ENCODE results near the gene ECHS1.

The ECHS1 gene

GRCh38 chr10:133349577-133350011, 23.6 kb downstream of the ECHS1 start:
- H3K4me3 ChIP-seq (ENCODE audit: control insufficient read depth, low read depth, low read length) = no peak overlapping the region
- no peak for DNase-seq (ENCODE audit: low read depth)
- no peak for TF ChIP-seq CTCF (IDR thresholded peaks at IDR 0.05; ENCODE audit: control insufficient read depth, insufficient read depth, low read depth, low read length, missing control alignments)

- no peak overlapping the region for H3K4me3 ChIP-seq (ENCODE audit: control insufficient read depth, low read depth, low read length)
- no peak for DNase-seq (ENCODE audit: low read depth)
- TF ChIP-seq CTCF (IDR thresholded peaks at IDR 0.05; ENCODE audit: control insufficient read depth, insufficient read depth, low read depth, low read length, missing control alignments) = no peak
These were observed 24.0 kb downstream of the ECHS1 start for GRCh38 chr10:133349160-133349568.

GRCh38 chr10:133347710-133348517, 25.2 kb downstream of the ECHS1 start:
- no peak overlapping the region for H3K4me3 ChIP-seq (ENCODE audit: control insufficient read depth, low read depth, low read length)
- no peak for TF ChIP-seq CTCF (IDR thresholded peaks at IDR 0.05; ENCODE audit: control insufficient read depth, insufficient read depth, low read depth, low read length, missing control alignments)
- DNase-seq (ENCODE audit: low read depth) = no peak

- H3K4me3 ChIP-seq (ENCODE audit: control insufficient read depth, low read depth, low read length) = no peak overlapping the region
- no peak for DNase-seq (ENCODE audit: low read depth)
- no peak for TF ChIP-seq CTCF (IDR thresholded peaks at IDR 0.05; ENCODE audit: control insufficient read depth, insufficient read depth, low read depth, low read length, missing control alignments)
These were observed 26.7 kb downstream of the ECHS1 start for GRCh38 chr10:133346413-133346812.

GRCh38 chr10:133344236-133344635, 28.9 kb downstream of the ECHS1 start:
- no peak for TF ChIP-seq CTCF (IDR thresholded peaks at IDR 0.05; ENCODE audit: control insufficient read depth, insufficient read depth, low read depth, low read length, missing control alignments)
- no peak for DNase-seq (ENCODE audit: low read depth)
- no peak overlapping the region for H3K4me3 ChIP-seq (ENCODE audit: control insufficient read depth, low read depth, low read length)

- no peak overlapping the region for H3K4me3 ChIP-seq (ENCODE audit: control insufficient read depth, low read depth, low read length)
- DNase-seq (ENCODE audit: low read depth) = no peak
- no peak for TF ChIP-seq CTCF (IDR thresholded peaks at IDR 0.05; ENCODE audit: control insufficient read depth, insufficient read depth, low read depth, low read length, missing control alignments)
These were observed 29.6 kb downstream of the ECHS1 start for GRCh38 chr10:133343558-133343957.

All from AG09309 (cell line).